CD4-positive, alpha-beta T cell treated with Interleukin-6 for 4 hours (primary cell): Measurements from ENCODE around the gene CEP112.

Experiments
- DNase-seq: peaks from one replicate; pipeline ENCODE4 v3.0.0-alpha.2; 2020; ENCODE audit warnings: mixed read lengths

CEP112 gene

GRCh38 chr17:65586899-65587298, 605.0 kb downstream of the CEP112 start:
- no peak for DNase-seq
